A549 (cell line): ENCODE data around the gene ZBTB25.

Experiments used
- CEBPB ChIP-seq, 2 experiments: fragments of >200 bp in 1 of 2; sonication (Bioruptor Twin) in 1 of 2; formaldehyde crosslinking in 1 of 2; IDR thresholded peaks; 2 replicates each; pipeline ENCODE4 v1.6.1; 2012 to 2016
- CHD4 ChIP-seq: fragments of 200-600 bp; sonication (generic); IDR thresholded peaks from 2 replicates; pipeline ENCODE4 v1.6.1; 2016; ENCODE audit warnings: antibody characterized with exemption, mild to moderate bottlenecking, borderline replicate concordance
- EP300 ChIP-seq, 2 experiments: fragments of >200 bp; sonication (Bioruptor Twin); formaldehyde crosslinking; IDR thresholded peaks; 2 replicates in 1 of 2; 3 replicates in 1 of 2; pipeline ENCODE4 v1.6.1; 2016 to 2017
- ESRRA ChIP-seq: fragments of 150-350 bp; IDR thresholded peaks from 2 replicates; pipeline ENCODE4 v1.6.1; 2014; ENCODE audit warnings: mild to moderate bottlenecking, low read length, borderline replicate concordance
- KDM1A ChIP-seq: fragments of 200-600 bp; sonication (generic); IDR thresholded peaks from 2 replicates; pipeline ENCODE4 v1.6.1; 2016; ENCODE audit warnings: low read depth, mild to moderate bottlenecking
- KDM5A ChIP-seq: fragments of 200-600 bp; sonication (generic); IDR thresholded peaks from 2 replicates; pipeline ENCODE4 v1.6.1; 2016; ENCODE audit warnings: antibody characterized with exemption, mild to moderate bottlenecking
- POLR2A ChIP-seq: IDR thresholded peaks from 2 replicates; pipeline ENCODE4 v1.6.1; 2012; ENCODE audit warnings: mild to moderate bottlenecking, low read length
- TP53 ChIP-seq: fragments of 250-450 bp; sonication (Bioruptor Pico); IDR thresholded peaks from 2 replicates; pipeline ENCODE4 v1.5.0; 2021; ENCODE audit warnings: mild to moderate bottlenecking, moderate library complexity
- TF ChIP-seq, protein P1 (sequence below): fragments of >200 bp; sonication (Bioruptor Twin); formaldehyde crosslinking; IDR thresholded peaks from 3 replicates; pipeline ENCODE4 v1.5.1; 2016
- TF ChIP-seq, protein P2 (sequence below): fragments of 200-600 bp; sonication (generic); IDR thresholded peaks from 2 replicates; pipeline ENCODE4 v1.6.1; 2016; ENCODE audit warnings: antibody characterized with exemption, mild to moderate bottlenecking, moderate library complexity
- TF ChIP-seq, protein P3 (sequence below): IDR thresholded peaks from 2 replicates; pipeline ENCODE4 v1.6.1; 2012

- TF ChIP-seq, protein P1, sequence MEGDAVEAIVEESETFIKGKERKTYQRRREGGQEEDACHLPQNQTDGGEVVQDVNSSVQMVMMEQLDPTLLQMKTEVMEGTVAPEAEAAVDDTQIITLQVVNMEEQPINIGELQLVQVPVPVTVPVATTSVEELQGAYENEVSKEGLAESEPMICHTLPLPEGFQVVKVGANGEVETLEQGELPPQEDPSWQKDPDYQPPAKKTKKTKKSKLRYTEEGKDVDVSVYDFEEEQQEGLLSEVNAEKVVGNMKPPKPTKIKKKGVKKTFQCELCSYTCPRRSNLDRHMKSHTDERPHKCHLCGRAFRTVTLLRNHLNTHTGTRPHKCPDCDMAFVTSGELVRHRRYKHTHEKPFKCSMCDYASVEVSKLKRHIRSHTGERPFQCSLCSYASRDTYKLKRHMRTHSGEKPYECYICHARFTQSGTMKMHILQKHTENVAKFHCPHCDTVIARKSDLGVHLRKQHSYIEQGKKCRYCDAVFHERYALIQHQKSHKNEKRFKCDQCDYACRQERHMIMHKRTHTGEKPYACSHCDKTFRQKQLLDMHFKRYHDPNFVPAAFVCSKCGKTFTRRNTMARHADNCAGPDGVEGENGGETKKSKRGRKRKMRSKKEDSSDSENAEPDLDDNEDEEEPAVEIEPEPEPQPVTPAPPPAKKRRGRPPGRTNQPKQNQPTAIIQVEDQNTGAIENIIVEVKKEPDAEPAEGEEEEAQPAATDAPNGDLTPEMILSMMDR: no peak
- no peak for TF ChIP-seq CEBPB (IDR thresholded peaks at IDR 0.05)
- TF ChIP-seq TP53 (CRISPR knock-in tag): no peak
- no peak for TF ChIP-seq KDM1A
- no peak for TF ChIP-seq EP300 (IDR thresholded peaks at IDR 0.05)
- TF ChIP-seq, protein P2, sequence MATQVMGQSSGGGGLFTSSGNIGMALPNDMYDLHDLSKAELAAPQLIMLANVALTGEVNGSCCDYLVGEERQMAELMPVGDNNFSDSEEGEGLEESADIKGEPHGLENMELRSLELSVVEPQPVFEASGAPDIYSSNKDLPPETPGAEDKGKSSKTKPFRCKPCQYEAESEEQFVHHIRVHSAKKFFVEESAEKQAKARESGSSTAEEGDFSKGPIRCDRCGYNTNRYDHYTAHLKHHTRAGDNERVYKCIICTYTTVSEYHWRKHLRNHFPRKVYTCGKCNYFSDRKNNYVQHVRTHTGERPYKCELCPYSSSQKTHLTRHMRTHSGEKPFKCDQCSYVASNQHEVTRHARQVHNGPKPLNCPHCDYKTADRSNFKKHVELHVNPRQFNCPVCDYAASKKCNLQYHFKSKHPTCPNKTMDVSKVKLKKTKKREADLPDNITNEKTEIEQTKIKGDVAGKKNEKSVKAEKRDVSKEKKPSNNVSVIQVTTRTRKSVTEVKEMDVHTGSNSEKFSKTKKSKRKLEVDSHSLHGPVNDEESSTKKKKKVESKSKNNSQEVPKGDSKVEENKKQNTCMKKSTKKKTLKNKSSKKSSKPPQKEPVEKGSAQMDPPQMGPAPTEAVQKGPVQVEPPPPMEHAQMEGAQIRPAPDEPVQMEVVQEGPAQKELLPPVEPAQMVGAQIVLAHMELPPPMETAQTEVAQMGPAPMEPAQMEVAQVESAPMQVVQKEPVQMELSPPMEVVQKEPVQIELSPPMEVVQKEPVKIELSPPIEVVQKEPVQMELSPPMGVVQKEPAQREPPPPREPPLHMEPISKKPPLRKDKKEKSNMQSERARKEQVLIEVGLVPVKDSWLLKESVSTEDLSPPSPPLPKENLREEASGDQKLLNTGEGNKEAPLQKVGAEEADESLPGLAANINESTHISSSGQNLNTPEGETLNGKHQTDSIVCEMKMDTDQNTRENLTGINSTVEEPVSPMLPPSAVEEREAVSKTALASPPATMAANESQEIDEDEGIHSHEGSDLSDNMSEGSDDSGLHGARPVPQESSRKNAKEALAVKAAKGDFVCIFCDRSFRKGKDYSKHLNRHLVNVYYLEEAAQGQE: no peak
- TF ChIP-seq ESRRA: no peak
- TF ChIP-seq CHD4: no peak
- no peak for TF ChIP-seq POLR2A
- TF ChIP-seq, protein P3, sequence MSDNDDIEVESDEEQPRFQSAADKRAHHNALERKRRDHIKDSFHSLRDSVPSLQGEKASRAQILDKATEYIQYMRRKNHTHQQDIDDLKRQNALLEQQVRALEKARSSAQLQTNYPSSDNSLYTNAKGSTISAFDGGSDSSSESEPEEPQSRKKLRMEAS: no peak
- TF ChIP-seq KDM5A: no peak
Observed at GRCh38 chr14:64516969-64517368, 13.3 kb upstream of the ZBTB25 start.
